Thyroid gland (tissue), 4 donors: ENCODE results near the gene ELAPOR1. TPM values are rescaled to one million over a fixed set of nuclear protein-coding genes. Genes with fewer than 3 reads are reported as not detected.

Source experiments
- DNase-seq, 2 donors: peaks; one replicate each; pipeline ENCODE4 v3.0.0-alpha.2; 2019
- H3K27ac ChIP-seq, 3 donors: fragments of 200-600 bp; sonication (generic); 1 replicate in 2 of 3; 2 replicates in 1 of 3; pipeline ENCODE4 v1.5.1; 2016 to 2019; ENCODE audit warnings: mild to moderate bottlenecking in 1 of 3, moderate library complexity in 1 of 3
- H3K27me3 ChIP-seq: fragments of 200-600 bp; sonication (generic); one replicate; pipeline ENCODE4 v1.5.1; 2019
- H3K36me3 ChIP-seq, 2 donors: fragments of 200-600 bp; sonication (generic); one replicate each; pipeline ENCODE4 v1.5.1; 2016 to 2019
- H3K4me1 ChIP-seq, 2 donors: fragments of 200-600 bp; sonication (generic); one replicate each; pipeline ENCODE4 v1.5.1; 2017 to 2019
- H3K4me3 ChIP-seq, 3 donors: fragments of 200-600 bp; sonication (generic); replicated peaks in 1 of 3; 1 replicate in 2 of 3; 2 replicates in 1 of 3; pipeline ENCODE4 v1.5.1; 2016; ENCODE audit warnings: mild to moderate bottlenecking in 1 of 3
- H3K9me3 ChIP-seq: fragments of 200-600 bp; sonication (generic); one replicate; pipeline ENCODE4 v1.5.1; 2017
- CTCF ChIP-seq, 6 experiments: fragments of 200-600 bp in 3 of 6; fragments of 450-650 bp in 3 of 6; sonication (generic) in 3 of 6; IDR thresholded peaks; one replicate each; pipeline ENCODE4 v1.5.1; 2016 to 2019; ENCODE audit warnings: antibody characterized with exemption in 6 of 6, mild to moderate bottlenecking in 2 of 6, inconsistent platforms in 1 of 6, moderate library complexity in 1 of 6
- POLR2A ChIP-seq, 2 donors: fragments of 450-650 bp; IDR thresholded peaks; one replicate each; pipeline ENCODE4 v1.6.1; 2017; ENCODE audit warnings: antibody characterized with exemption in 2 of 2, mild to moderate bottlenecking in 2 of 2, moderate library complexity in 1 of 2
- WGBS, 2 donors: methylation state at CpG; one replicate each; pipeline ENCODE4 v1.1.5; 2017; 5-methylcytosine and 5-hydroxymethylcytosine counted together
- intact Hi-C: fragments of 100-400 bp; cut with DNase I; formaldehyde crosslinking; loops from one replicate; pipeline ENCODE4 v1.15.1; 2023
- total RNA-seq, 4 donors: library from RNA; depleted of rRNA; stranded (reverse); fragments of >200 nt; gene quantifications; one replicate each; pipeline ENCODE4 v1.2.3, GENCODE V29; 2016

Gene ELAPOR1
- total RNA-seq, 4 donors from 2014 or later = 4.7 to 24.0 (median 12.3) TPM

GRCh38 chr1:109118089-109118488 is 4.2 kb downstream of the ELAPOR1 start:
- H3K36me3 ChIP-seq = no peaks in the 10 kb centered on the region
- no peak overlapping the region for H3K4me3 ChIP-seq
- H3K4me1 ChIP-seq = peaks cover 5 to 14% of the 10 kb centered on the region in 2 donors
- TF ChIP-seq POLR2A (IDR thresholded peaks at IDR 0.05) = no peak
- no peak for TF ChIP-seq CTCF (IDR thresholded peaks at IDR 0.05)
- no peaks in the 10 kb centered on the region for H3K9me3 ChIP-seq
- no peaks in the 10 kb centered on the region for H3K27me3 ChIP-seq
- H3K27ac ChIP-seq = no peak overlapping the region
- no peak for DNase-seq
- intact Hi-C loops = no loop called here
- 87 to 89% methylated on average over 3 of the region's 3 CpGs for WGBS, 2 donors

GRCh38 chr1:109120356-109120755 is 6.4 kb downstream of the ELAPOR1 start:
- Histone ChIP-seq H3K36me3 (no peaks in the 10 kb centered on the region), H3K27me3 (no peaks in the 10 kb centered on the region), H3K9me3 (no peaks in the 10 kb centered on the region), H3K4me3 (no peak overlapping the region), H3K27ac (no peak overlapping the region), H3K4me1 (no peaks in the 10 kb centered on the region)
- TF ChIP-seq CTCF (IDR thresholded peaks at IDR 0.05) (no peak), POLR2A (IDR thresholded peaks at IDR 0.05) (no peak)
- WGBS, 2 donors = 94 to 95% methylated on average over 5 of the region's 5 CpGs
- intact Hi-C loops = no loop called here
- DNase-seq = no peak

GRCh38 chr1:109131059-109131458 is 17.1 kb downstream of the ELAPOR1 start:
- Histone ChIP-seq H3K27ac (no peak overlapping the region), H3K27me3 (no peaks in the 10 kb centered on the region), H3K4me3 (no peak overlapping the region), H3K4me1 (peaks cover 0 to 10% of the 10 kb centered on the region in 2 donors), H3K9me3 (no peaks in the 10 kb centered on the region), H3K36me3 (no peaks in the 10 kb centered on the region)
- intact Hi-C loops = no loop called here
- WGBS, 2 donors = 94 to 95% methylated on average over 2 of the region's 2 CpGs
- TF ChIP-seq POLR2A (IDR thresholded peaks at IDR 0.05) (no peak), CTCF (IDR thresholded peaks at IDR 0.05) (no peak)
- no peak for DNase-seq

GRCh38 chr1:109131800-109132199 is 17.9 kb downstream of the ELAPOR1 start:
- TF ChIP-seq CTCF (IDR thresholded peaks at IDR 0.05) (no peak), POLR2A (IDR thresholded peaks at IDR 0.05) (no peak)
- Histone ChIP-seq H3K4me3 (no peak overlapping the region), H3K36me3 (no peaks in the 10 kb centered on the region), H3K27me3 (no peaks in the 10 kb centered on the region), H3K4me1 (peaks cover 0 to 5% of the 10 kb centered on the region in 2 donors), H3K27ac (no peak overlapping the region), H3K9me3 (no peaks in the 10 kb centered on the region)
- intact Hi-C loops = no loop called here
- DNase-seq = no peak

- Histone ChIP-seq H3K27ac (no peak overlapping the region), H3K4me3 (no peak overlapping the region), H3K4me1 (peaks cover 0 to 5% of the 10 kb centered on the region in 2 donors), H3K36me3 (no peaks in the 10 kb centered on the region), H3K27me3 (no peaks in the 10 kb centered on the region), H3K9me3 (no peaks in the 10 kb centered on the region)
- no peak for DNase-seq
- TF ChIP-seq POLR2A (IDR thresholded peaks at IDR 0.05) (no peak), CTCF (IDR thresholded peaks at IDR 0.05) (no peak)
- 82 to 84% methylated on average over 4 of the region's 4 CpGs for WGBS, 2 donors
- intact Hi-C loops = no loop called here
Measured at GRCh38 chr1:109133002-109133706, 19.2 kb downstream of the ELAPOR1 start.
